ENCODE data around the gene HACL1.

The HACL1 gene

GRCh38 chr3:15645246-15645645 is 43.9 kb upstream of the HACL1 start:
- no peak overlapping the region for H3K4me3 ChIP-seq (ENCODE audit: low read depth, low read length)
- in situ Hi-C loops (cut with HindIII; ENCODE audit: low sequenced_read_pairs), result no loop called here
- no peak for DNase-seq (ENCODE audit: low read depth, low spot score)
- no peak for TF ChIP-seq CTCF (IDR thresholded peaks at IDR 0.05; ENCODE audit: low read depth, low read length)

- no peak overlapping the region for H3K4me3 ChIP-seq (ENCODE audit: low read depth, low read length)
- DNase-seq (ENCODE audit: low read depth, low spot score), result no peak
- TF ChIP-seq CTCF (IDR thresholded peaks at IDR 0.05; ENCODE audit: low read depth, low read length), result no peak
- in situ Hi-C loops (cut with HindIII; ENCODE audit: low sequenced_read_pairs), result no loop called here
Measured at GRCh38 chr3:15638891-15639262, 37.5 kb upstream of the HACL1 start.

- H3K4me3 ChIP-seq (ENCODE audit: low read depth, low read length), result no peak overlapping the region
- peak; percentile 23 for DNase-seq (ENCODE audit: low read depth, low spot score)
- in situ Hi-C loops (cut with HindIII; ENCODE audit: low sequenced_read_pairs), result no loop called here
- no peak for TF ChIP-seq CTCF (IDR thresholded peaks at IDR 0.05; ENCODE audit: low read depth, low read length)
Measured at GRCh38 chr3:15638193-15638890, 37.0 kb upstream of the HACL1 start.

GRCh38 chr3:15637131-15637951 is 36.0 kb upstream of the HACL1 start:
- TF ChIP-seq CTCF (IDR thresholded peaks at IDR 0.05; ENCODE audit: low read depth, low read length), result no peak
- no peak overlapping the region for H3K4me3 ChIP-seq (ENCODE audit: low read depth, low read length)
- peak; percentile 22 for DNase-seq (ENCODE audit: low read depth, low spot score)
- in situ Hi-C loops (cut with HindIII; ENCODE audit: low sequenced_read_pairs), result no loop called here

GRCh38 chr3:15636028-15636709 is 34.8 kb upstream of the HACL1 start:
- in situ Hi-C loops (cut with HindIII; ENCODE audit: low sequenced_read_pairs), result no loop called here
- TF ChIP-seq CTCF (IDR thresholded peaks at IDR 0.05; ENCODE audit: low read depth, low read length), result no peak
- DNase-seq (ENCODE audit: low read depth, low spot score), result peak; percentile 92
- H3K4me3 ChIP-seq (ENCODE audit: low read depth, low read length), result no peak overlapping the region

- in situ Hi-C loops (cut with HindIII; ENCODE audit: low sequenced_read_pairs), result no loop called here
- no peak overlapping the region for H3K4me3 ChIP-seq (ENCODE audit: low read depth, low read length)
- TF ChIP-seq CTCF (IDR thresholded peaks at IDR 0.05; ENCODE audit: low read depth, low read length), result no peak
- peak; percentile 96 for DNase-seq (ENCODE audit: low read depth, low spot score)
Measured at GRCh38 chr3:15635121-15635661, 33.8 kb upstream of the HACL1 start.

Measured in astrocyte of the spinal cord (primary cell).